MCF 10A (cell line): ENCODE measurements around the gene HLCS. TPM values are rescaled to one million over a fixed set of nuclear protein-coding genes. Genes with fewer than 3 reads are reported as not detected.

Experiments used
- BruUV-seq: library from RNA; stranded (reverse); fragments of 400-500 nt; replicated peaks from 2 replicates; lab custom pipeline; 2021; lab: Mats Ljungman, UMichigan
- CTCF ChIA-PET: fragments of 300-600 bp; sonication (Branson Sonifier 250); formaldehyde crosslinking; extraction: SDS; loops from one replicate; lab custom pipeline; 2021; ENCODE audit warnings: antibody characterized with exemption, inconsistent platforms; lab: Yijun Ruan, JAX
- POLR2A ChIA-PET: fragments of 300-600, 350-650 bp; sonication (Branson Sonifier 250); formaldehyde crosslinking; extraction: SDS; loops from one replicate; lab custom pipeline; 2020; ENCODE audit warnings: antibody characterized with exemption, inconsistent platforms; lab: Yijun Ruan, JAX
- DNase-seq: peaks from one replicate; pipeline ENCODE4 v3.0.0-alpha.2; 2018; ENCODE audit not compliant: unreplicated experiment
- H3K27ac Mint-ChIP-seq: one replicate; pipeline ENCODE4 v1.8.0; 2022; ENCODE audit warnings: mild to moderate bottlenecking, low read depth, mixed read lengths; ENCODE audit not compliant: unreplicated experiment
- H3K27me3 Mint-ChIP-seq: one replicate; pipeline ENCODE4 v1.8.0; 2022; ENCODE audit warnings: mixed read lengths; ENCODE audit not compliant: insufficient read depth, unreplicated experiment
- H3K36me3 Mint-ChIP-seq: one replicate; pipeline ENCODE4 v1.8.0; 2022; ENCODE audit warnings: mild to moderate bottlenecking, moderate library complexity, mixed read lengths; ENCODE audit not compliant: insufficient read depth, unreplicated experiment
- H3K4me1 Mint-ChIP-seq: one replicate; pipeline ENCODE4 v1.8.0; 2022; ENCODE audit warnings: mixed read lengths; ENCODE audit not compliant: insufficient read depth, unreplicated experiment
- H3K4me3 Mint-ChIP-seq: one replicate; pipeline ENCODE4 v1.8.0; 2022; ENCODE audit warnings: mild to moderate bottlenecking, moderate library complexity, mixed read lengths; ENCODE audit not compliant: unreplicated experiment
- H3K9me3 Mint-ChIP-seq: one replicate; pipeline ENCODE4 v1.8.0; 2022; ENCODE audit warnings: mixed read lengths; ENCODE audit not compliant: unreplicated experiment
- intact Hi-C: fragments of 100-400 bp; cut with micrococcal nuclease; formaldehyde crosslinking; loops from 2 replicates; pipeline ENCODE4 v1.14.1; 2022
- total RNA-seq: library from RNA; stranded (reverse); gene quantifications from 2 replicates; pipeline ENCODE4 v1.2.3, GENCODE V29; 2022
- TF ChIP-seq, protein P1 (sequence below): fragments of 200-600 bp; IDR thresholded peaks from one replicate; pipeline ENCODE4 v1.8.0; 2022; ENCODE audit warnings: antibody characterized with exemption, mild to moderate bottlenecking; ENCODE audit not compliant: unreplicated experiment

The HLCS gene
- total RNA-seq, 1 experiment from 2014 or later = 46.1 TPM

DNA sequence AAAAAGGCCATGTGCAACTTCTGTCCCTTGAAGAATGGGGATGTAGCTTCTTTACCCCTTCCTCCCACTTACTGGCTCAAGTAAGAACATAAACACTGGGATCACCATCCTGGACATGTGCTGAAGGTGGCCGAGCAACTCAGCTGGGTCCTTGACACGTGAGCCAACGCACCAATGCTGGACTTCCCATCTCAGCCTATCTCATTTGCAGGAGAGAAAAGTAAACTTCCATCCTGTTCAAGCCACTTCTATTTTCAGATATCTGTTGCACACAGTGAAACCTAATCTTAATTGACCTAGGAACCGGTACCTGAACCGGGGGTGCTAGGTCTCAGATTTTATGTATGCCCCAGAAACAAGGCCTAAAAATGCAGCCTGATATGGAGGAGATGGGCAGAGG, 75.3 kb downstream of the HLCS start:
- TF ChIP-seq, protein P1, sequence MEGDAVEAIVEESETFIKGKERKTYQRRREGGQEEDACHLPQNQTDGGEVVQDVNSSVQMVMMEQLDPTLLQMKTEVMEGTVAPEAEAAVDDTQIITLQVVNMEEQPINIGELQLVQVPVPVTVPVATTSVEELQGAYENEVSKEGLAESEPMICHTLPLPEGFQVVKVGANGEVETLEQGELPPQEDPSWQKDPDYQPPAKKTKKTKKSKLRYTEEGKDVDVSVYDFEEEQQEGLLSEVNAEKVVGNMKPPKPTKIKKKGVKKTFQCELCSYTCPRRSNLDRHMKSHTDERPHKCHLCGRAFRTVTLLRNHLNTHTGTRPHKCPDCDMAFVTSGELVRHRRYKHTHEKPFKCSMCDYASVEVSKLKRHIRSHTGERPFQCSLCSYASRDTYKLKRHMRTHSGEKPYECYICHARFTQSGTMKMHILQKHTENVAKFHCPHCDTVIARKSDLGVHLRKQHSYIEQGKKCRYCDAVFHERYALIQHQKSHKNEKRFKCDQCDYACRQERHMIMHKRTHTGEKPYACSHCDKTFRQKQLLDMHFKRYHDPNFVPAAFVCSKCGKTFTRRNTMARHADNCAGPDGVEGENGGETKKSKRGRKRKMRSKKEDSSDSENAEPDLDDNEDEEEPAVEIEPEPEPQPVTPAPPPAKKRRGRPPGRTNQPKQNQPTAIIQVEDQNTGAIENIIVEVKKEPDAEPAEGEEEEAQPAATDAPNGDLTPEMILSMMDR = no peak
- ChIA-PET POLR2A (no interaction called here), CTCF (interaction anchor here (0.9 kb wide), 1 partner anchor 27 kb away, joined by 4 read pairs; no protein-coding TSS in a partner anchor)
- H3K27me3 Mint-ChIP-seq = no peaks in the 10 kb centered on the region
- H3K27ac Mint-ChIP-seq = no peak overlapping the region
- BruUV-seq = no TSS peak
- peaks cover 20% of the 10 kb centered on the region for H3K36me3 Mint-ChIP-seq
- DNase-seq = no peak
- no peaks in the 10 kb centered on the region for H3K4me1 Mint-ChIP-seq
- H3K9me3 Mint-ChIP-seq = no peaks in the 10 kb centered on the region
- intact Hi-C loops = no loop called here
- no peak overlapping the region for H3K4me3 Mint-ChIP-seq

DNA sequence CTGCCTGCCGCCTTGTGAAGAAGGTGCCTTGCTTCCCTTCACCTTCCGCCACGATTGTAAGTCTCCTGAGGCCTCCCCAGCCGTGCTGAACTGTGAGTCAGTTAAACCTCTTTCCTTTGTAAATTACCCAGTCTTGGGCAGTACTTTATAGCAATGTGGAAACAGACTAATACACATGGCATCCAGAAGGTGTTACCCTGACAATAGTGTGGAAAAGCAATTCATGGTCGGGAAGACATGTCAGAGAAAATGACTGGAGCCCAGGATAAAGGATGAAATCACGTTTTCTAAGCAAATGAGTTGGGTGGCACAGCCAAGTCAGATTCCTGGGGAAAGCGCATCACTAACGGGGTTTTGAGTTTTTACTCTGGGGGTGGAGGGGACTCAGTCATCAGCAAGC, 76.4 kb downstream of the HLCS start:
- BruUV-seq = no TSS peak
- no peak overlapping the region for H3K27ac Mint-ChIP-seq
- CTCF ChIA-PET = no interaction called here

DNA sequence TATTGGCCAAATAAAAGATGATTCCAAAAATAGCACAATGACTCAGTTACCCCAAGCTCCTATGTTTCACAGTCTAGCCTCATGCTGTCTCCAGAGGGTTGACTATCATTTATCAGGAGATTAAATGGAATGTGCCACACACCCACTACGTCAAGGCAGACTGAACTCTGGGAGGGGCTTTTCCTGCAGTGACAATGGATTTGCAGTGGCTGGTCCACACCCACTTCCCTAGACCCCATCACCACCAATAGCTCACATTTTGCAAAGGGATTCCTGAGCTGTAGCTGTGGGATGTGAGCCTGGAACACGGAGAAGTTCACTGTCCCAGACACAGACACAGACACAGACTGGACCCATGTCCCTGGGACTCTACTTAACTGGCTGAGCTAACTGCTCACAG, 77.1 kb downstream of the HLCS start:
- ChIA-PET POLR2A (interaction anchor here (0.6 kb wide), 1 partner anchor 18 kb away, joined by 4 read pairs; no protein-coding TSS in a partner anchor), CTCF (interaction anchor here (1.1 kb wide), 3 partner anchors 22 to 38 kb away, joined by 3 to 4 read pairs (median 3); no protein-coding TSS in a partner anchor)
- DNase-seq = no peak
- TF ChIP-seq, protein P1 = no peak
- peaks cover 25% of the 10 kb centered on the region for H3K36me3 Mint-ChIP-seq
- no TSS peak for BruUV-seq
- H3K9me3 Mint-ChIP-seq = no peaks in the 10 kb centered on the region
- H3K4me3 Mint-ChIP-seq = no peak overlapping the region
- intact Hi-C loops = no loop called here
- H3K4me1 Mint-ChIP-seq = no peaks in the 10 kb centered on the region
- no peaks in the 10 kb centered on the region for H3K27me3 Mint-ChIP-seq
- H3K27ac Mint-ChIP-seq = no peak overlapping the region

More for the DNA sequence above, 76.4 kb downstream of the HLCS start:
- H3K4me1 Mint-ChIP-seq = no peaks in the 10 kb centered on the region
- intact Hi-C loops = no loop called here
- no peaks in the 10 kb centered on the region for H3K9me3 Mint-ChIP-seq
- H3K4me3 Mint-ChIP-seq = no peak overlapping the region
- POLR2A ChIA-PET = no interaction called here
- DNase-seq = no peak
- H3K36me3 Mint-ChIP-seq = peaks cover 20% of the 10 kb centered on the region
- no peaks in the 10 kb centered on the region for H3K27me3 Mint-ChIP-seq
- TF ChIP-seq, protein P1 = no peak

DNA sequence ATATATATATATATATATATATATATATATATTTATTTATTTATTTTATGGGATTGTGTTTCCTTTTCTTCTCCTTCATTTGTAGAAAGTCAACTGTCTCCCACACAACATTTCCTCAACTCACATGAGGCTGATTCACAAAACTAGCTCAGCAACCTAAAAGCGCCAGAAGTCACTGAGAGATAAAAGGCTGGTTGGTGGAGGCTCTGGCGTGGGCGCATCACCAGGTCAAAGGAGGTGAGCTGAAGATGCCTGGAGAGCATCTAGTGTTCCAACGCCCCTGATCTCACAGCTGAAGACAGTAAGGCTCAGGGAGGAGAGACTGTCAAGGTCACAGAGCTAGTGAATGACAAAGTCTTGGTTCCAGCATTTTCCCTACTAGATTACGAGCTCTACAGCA, 78.0 kb downstream of the HLCS start:
- Mint-ChIP-seq H3K27ac (no peak overlapping the region), H3K27me3 (no peaks in the 10 kb centered on the region), H3K36me3 (peaks cover 27% of the 10 kb centered on the region), H3K4me3 (no peak overlapping the region), H3K4me1 (no peaks in the 10 kb centered on the region), H3K9me3 (no peaks in the 10 kb centered on the region)
- ChIA-PET CTCF (interaction anchor here (0.6 to 1.1 kb wide), 4 partner anchors 21 to 861 kb away, joined by 3 to 4 read pairs (median 3); no protein-coding TSS in a partner anchor), POLR2A (no interaction called here)
- BruUV-seq = no TSS peak
- intact Hi-C loops = no loop called here
- TF ChIP-seq, protein P1 = no peak
- DNase-seq = no peak
